Activated T-helper 1 cell treated with anti-CD3 and anti-CD28 coated beads, Interleukin-12 subunit alpha, Interleukin-12 subunit beta, Interleukin-2, Interleukin-4 antibody, amounts not matched to agents 30 ng/mL and 10 ng/mL and 1 ng/mL, durations not matched to agents 14 hours and 24 hours and 36 hours (primary cell): ENCODE measurements around the gene FAM168A. TPM values are rescaled to one million over a fixed set of nuclear protein-coding genes. Genes with fewer than 3 reads are reported as not detected.

ENCODE experiments used
- DNase-seq: peaks from one replicate; pipeline ENCODE4 v3.0.0; 2021; ENCODE audit warnings: low spot score
- H3K27ac Mint-ChIP-seq: one replicate; pipeline ENCODE4 v1.8.0; 2021; ENCODE audit warnings: mild to moderate bottlenecking, mixed read lengths
- H3K27me3 Mint-ChIP-seq: one replicate; pipeline ENCODE4 v1.8.0; 2022; ENCODE audit warnings: mild to moderate bottlenecking, moderate library complexity, mixed read lengths; ENCODE audit not compliant: insufficient read depth
- H3K36me3 Mint-ChIP-seq: one replicate; pipeline ENCODE4 v1.8.0; 2021; ENCODE audit warnings: low read depth, mixed read lengths
- H3K4me1 Mint-ChIP-seq: one replicate; pipeline ENCODE4 v1.8.0; 2021; ENCODE audit warnings: low read depth, mixed read lengths
- H3K4me3 Mint-ChIP-seq: one replicate; pipeline ENCODE4 v1.8.0; 2021; ENCODE audit warnings: mild to moderate bottlenecking, moderate library complexity, mixed read lengths
- H3K9me3 Mint-ChIP-seq: one replicate; pipeline ENCODE4 v1.8.0; 2021; ENCODE audit warnings: mixed read lengths
- intact Hi-C: fragments of 100-400 bp; cut with micrococcal nuclease; formaldehyde crosslinking; loops from one replicate; pipeline ENCODE4 v1.15.1; 2024
- total RNA-seq: library from RNA; stranded (reverse); gene quantifications from 2 replicates; pipeline ENCODE4 v1.2.3, GENCODE V29; 2022

The FAM168A gene
- total RNA-seq, 1 donor from 2014 or later = 19.4 TPM

- intact Hi-C loops = no loop called here
- Mint-ChIP-seq H3K27ac (no peak overlapping the region), H3K9me3 (no peaks in the 10 kb centered on the region), H3K27me3 (no peaks in the 10 kb centered on the region), H3K4me3 (no peak overlapping the region), H3K36me3 (peaks cover 21% of the 10 kb centered on the region), H3K4me1 (peaks cover 11% of the 10 kb centered on the region)
- DNase-seq = no peak
Observed at GRCh38 chr11:73415854-73416615, 181.9 kb downstream of the FAM168A start.

DNA sequence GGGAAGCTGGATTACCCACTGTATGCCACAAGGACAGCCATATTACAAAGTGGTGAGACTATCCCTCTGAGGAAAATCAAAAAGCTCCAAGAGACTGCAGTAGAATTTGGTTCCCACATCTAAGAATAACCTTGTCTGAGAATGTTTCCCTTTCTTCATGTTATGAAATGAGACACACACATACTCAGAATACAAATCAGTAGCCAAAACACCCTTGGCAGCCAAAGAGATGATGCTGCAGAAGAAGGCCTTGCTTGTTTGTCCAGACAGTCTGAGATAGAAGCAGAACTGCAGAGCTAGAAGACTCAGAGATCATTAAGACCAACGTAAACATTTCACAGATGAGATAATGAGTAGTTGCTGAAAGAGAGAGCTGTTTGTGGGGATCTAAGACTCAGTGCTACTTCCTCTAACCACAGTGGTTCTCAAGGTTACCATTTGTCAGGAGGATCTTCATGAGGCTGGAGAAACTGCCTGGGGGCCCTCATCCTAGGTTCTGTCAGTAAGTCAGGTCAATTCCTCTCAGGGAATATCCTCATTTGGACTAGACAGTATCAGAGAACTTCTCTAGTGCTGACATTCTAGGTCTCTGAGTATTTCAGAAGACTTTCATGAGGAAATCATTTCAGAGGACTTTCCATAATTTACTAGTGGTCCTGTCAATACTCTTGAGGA is 182.8 kb downstream of the FAM168A start:
- intact Hi-C loops = no loop called here
- Mint-ChIP-seq H3K27ac (no peak overlapping the region), H3K4me1 (peaks cover 11% of the 10 kb centered on the region), H3K9me3 (no peaks in the 10 kb centered on the region), H3K27me3 (no peaks in the 10 kb centered on the region), H3K4me3 (no peak overlapping the region), H3K36me3 (peaks cover 26% of the 10 kb centered on the region)
- no peak for DNase-seq

GRCh38 chr11:73413256-73413655 is 184.7 kb downstream of the FAM168A start:
- intact Hi-C loops = no loop called here
- Mint-ChIP-seq H3K27me3 (no peaks in the 10 kb centered on the region), H3K4me1 (peaks cover 11% of the 10 kb centered on the region)

DNA sequence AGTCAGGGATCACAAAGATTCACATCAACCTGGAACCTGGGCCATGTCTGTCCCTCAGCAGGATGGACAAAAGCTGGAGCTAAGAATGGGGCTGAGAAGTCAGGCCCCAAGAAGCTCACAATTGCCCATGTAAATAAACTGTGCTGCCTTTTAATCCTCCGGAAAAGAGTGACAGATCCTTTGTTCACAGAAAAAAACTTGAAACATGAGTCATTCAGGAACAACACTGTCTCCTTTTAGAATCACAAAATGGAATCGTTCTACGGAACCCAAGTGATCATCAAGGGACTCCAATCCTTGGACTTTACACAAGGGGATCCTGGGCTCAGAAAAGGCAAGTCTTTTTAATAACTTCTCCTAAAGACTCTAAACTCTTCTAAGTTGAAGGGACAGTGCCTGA is 185.6 kb downstream of the FAM168A start:
- H3K4me1 Mint-ChIP-seq = peaks cover 7% of the 10 kb centered on the region
- intact Hi-C loops = no loop called here
- H3K36me3 Mint-ChIP-seq = peaks cover 30% of the 10 kb centered on the region
- no peak overlapping the region for H3K27ac Mint-ChIP-seq
- no peak for DNase-seq
- H3K4me3 Mint-ChIP-seq = no peak overlapping the region
- no peaks in the 10 kb centered on the region for H3K9me3 Mint-ChIP-seq
- no peaks in the 10 kb centered on the region for H3K27me3 Mint-ChIP-seq

More at GRCh38 chr11:73413256-73413655, 184.7 kb downstream of the FAM168A start:
- no peak for DNase-seq
- Mint-ChIP-seq H3K27ac (no peak overlapping the region), H3K36me3 (peaks cover 29% of the 10 kb centered on the region), H3K9me3 (no peaks in the 10 kb centered on the region), H3K4me3 (no peak overlapping the region)

DNA sequence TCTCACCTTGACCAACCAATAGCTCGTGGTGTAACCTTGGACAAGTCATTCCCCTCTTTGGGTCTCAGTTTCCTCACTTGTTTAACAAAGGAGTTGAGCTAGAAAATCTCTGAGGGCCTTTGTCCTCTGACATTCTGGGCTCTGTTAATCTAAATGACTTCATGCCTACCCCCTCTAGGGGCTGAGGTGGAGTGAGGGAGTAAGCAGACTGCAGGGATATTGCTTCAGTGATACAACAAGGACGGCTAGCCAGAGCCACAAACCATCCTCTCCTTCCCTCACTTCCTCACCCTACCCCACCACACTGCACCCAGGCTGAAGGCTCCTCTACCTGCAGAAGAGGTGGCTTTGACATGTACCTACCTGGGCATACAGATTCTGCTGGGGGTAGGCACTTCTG is 186.9 kb downstream of the FAM168A start:
- no peaks in the 10 kb centered on the region for H3K9me3 Mint-ChIP-seq
- peaks cover 23% of the 10 kb centered on the region for H3K36me3 Mint-ChIP-seq
- H3K4me3 Mint-ChIP-seq = no peak overlapping the region
- no peaks in the 10 kb centered on the region for H3K27me3 Mint-ChIP-seq
- H3K4me1 Mint-ChIP-seq = peaks cover 7% of the 10 kb centered on the region
- no peak overlapping the region for H3K27ac Mint-ChIP-seq
- intact Hi-C loops = no loop called here
- no peak for DNase-seq

DNA sequence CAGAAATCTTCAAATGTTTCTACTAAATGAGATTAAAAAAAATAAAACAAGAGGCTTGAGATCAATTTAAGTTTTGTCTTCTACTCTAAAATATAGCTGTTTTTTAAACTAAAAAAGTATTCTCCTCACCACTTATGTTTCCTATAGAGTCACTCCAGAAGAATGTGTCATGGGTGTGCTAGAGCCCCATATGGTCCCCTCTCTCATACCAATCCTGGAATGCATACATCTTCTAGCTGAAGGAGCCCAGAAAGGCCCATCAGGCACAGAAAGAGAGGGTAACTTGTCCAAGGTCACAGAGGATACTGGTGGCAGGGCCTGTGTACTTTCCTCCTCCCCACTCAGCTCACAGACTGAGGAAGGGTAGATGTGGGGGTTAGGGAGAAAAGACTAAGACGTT is 187.3 kb downstream of the FAM168A start:
- Mint-ChIP-seq H3K36me3 (peaks cover 23% of the 10 kb centered on the region), H3K27me3 (no peaks in the 10 kb centered on the region), H3K4me3 (no peak overlapping the region), H3K4me1 (peaks cover 7% of the 10 kb centered on the region), H3K27ac (peak overlapping the region; percentile 36), H3K9me3 (no peaks in the 10 kb centered on the region)
- intact Hi-C loops = no loop called here
- DNase-seq = no peak

DNA sequence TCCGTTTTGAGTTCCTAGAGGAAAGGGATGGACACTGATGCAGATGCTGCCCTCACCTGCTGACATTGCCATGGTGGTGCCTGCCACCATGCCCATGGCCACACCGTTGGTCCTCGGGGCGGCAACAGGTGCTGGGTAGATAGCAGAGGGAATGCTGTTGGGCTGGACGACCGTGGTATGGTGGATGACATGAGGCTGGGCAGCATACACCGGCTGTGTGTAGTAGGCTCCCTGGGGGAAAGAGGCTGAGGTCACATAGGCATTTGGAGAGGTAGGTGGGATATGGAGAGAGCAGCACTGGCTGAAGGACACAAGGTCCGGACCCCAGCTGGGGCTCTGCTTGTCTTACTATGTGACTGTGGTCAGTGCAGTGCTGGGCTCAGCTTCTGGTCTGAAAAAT is 188.5 kb downstream of the FAM168A start:
- peak overlapping the region; percentile 5 for H3K27ac Mint-ChIP-seq
- H3K4me3 Mint-ChIP-seq = no peak overlapping the region
- intact Hi-C loops = no loop called here
- no peaks in the 10 kb centered on the region for H3K9me3 Mint-ChIP-seq
- no peaks in the 10 kb centered on the region for H3K4me1 Mint-ChIP-seq
- no peak for DNase-seq
- peaks cover 24% of the 10 kb centered on the region for H3K36me3 Mint-ChIP-seq
- H3K27me3 Mint-ChIP-seq = no peaks in the 10 kb centered on the region

- no peak overlapping the region for H3K27ac Mint-ChIP-seq
- intact Hi-C loops = no loop called here
- no peaks in the 10 kb centered on the region for H3K4me1 Mint-ChIP-seq
- H3K9me3 Mint-ChIP-seq = no peaks in the 10 kb centered on the region
- DNase-seq = no peak
- H3K4me3 Mint-ChIP-seq = no peak overlapping the region
- H3K36me3 Mint-ChIP-seq = peaks cover 19% of the 10 kb centered on the region
- no peaks in the 10 kb centered on the region for H3K27me3 Mint-ChIP-seq
Observed at GRCh38 chr11:73406619-73407018, 191.3 kb downstream of the FAM168A start.

GRCh38 chr11:73406131-73406530 is 191.8 kb downstream of the FAM168A start:
- intact Hi-C loops = no loop called here

GRCh38 chr11:73405146-73405510 is 192.8 kb downstream of the FAM168A start:
- peaks cover 3% of the 10 kb centered on the region for H3K4me1 Mint-ChIP-seq

More at GRCh38 chr11:73406131-73406530, 191.8 kb downstream of the FAM168A start:
- no peaks in the 10 kb centered on the region for H3K27me3 Mint-ChIP-seq
- no peaks in the 10 kb centered on the region for H3K9me3 Mint-ChIP-seq
- H3K4me1 Mint-ChIP-seq = no peaks in the 10 kb centered on the region
- no peak overlapping the region for H3K27ac Mint-ChIP-seq
- no peak overlapping the region for H3K4me3 Mint-ChIP-seq
- DNase-seq = no peak
- H3K36me3 Mint-ChIP-seq = peaks cover 20% of the 10 kb centered on the region

DNA sequence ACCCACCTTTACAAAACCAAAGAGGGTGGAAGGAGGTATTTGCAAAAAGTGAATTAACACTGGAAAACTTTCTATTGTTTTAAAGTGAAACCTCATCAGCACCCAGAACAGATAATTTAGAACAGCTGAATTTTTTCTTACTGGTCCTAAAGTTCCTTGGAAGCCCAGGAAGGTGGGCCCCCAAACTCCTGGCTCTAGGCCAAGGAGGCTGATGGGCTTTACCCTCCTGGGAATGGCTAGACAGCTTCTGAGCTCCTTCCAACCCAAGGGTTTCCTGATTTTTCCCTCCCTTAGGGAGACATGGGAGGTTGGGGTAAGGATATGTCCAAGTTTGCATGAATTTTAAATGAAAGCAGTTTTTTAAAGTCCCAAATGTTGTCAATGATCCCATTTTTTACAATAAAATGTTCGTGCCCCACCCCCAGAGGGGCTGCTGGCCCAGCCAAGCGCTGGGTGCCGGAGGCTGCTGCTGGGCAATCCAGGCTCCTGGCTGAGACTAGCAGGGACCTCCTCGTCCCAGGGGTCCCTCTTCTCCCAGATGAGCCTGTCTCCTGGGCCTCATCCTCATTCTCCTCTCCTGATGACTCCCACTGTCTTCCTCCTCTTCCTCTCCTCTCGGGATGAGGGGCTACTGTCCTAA is 193.3 kb downstream of the FAM168A start:
- H3K27ac Mint-ChIP-seq = no peak overlapping the region
- H3K36me3 Mint-ChIP-seq = peaks cover 17% of the 10 kb centered on the region
- H3K27me3 Mint-ChIP-seq = no peaks in the 10 kb centered on the region
- peaks cover 4% of the 10 kb centered on the region for H3K4me1 Mint-ChIP-seq
- H3K9me3 Mint-ChIP-seq = no peaks in the 10 kb centered on the region
- intact Hi-C loops = no loop called here
- no peak overlapping the region for H3K4me3 Mint-ChIP-seq
- no peak for DNase-seq

More at GRCh38 chr11:73405146-73405510, 192.8 kb downstream of the FAM168A start:
- no peak overlapping the region for H3K27ac Mint-ChIP-seq
- H3K9me3 Mint-ChIP-seq = no peaks in the 10 kb centered on the region
- DNase-seq = no peak
- H3K36me3 Mint-ChIP-seq = peaks cover 17% of the 10 kb centered on the region
- no peaks in the 10 kb centered on the region for H3K27me3 Mint-ChIP-seq
- H3K4me3 Mint-ChIP-seq = no peak overlapping the region
- intact Hi-C loops = no loop called here

DNA sequence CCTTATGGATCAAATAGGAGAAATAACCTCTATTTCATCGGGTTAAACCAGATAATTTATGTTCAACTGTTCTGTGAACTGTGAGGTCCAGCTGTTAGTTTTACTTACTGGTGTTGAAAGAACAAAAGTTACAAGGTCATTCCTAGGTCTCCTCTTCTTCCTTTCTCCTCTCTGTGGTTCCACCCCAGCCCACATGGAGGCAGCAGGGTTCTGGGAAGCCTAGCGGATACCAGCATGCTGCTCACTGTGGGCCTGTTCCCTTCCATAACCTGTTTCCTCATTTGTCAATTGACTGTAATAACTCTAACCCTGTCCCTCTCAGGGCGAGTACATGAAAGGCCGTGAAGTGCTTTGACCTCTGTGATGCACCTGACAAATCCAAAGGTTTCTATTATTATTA is 193.9 kb downstream of the FAM168A start:
- Mint-ChIP-seq H3K9me3 (no peaks in the 10 kb centered on the region), H3K4me1 (peaks cover 8% of the 10 kb centered on the region), H3K36me3 (peaks cover 12% of the 10 kb centered on the region), H3K4me3 (no peak overlapping the region), H3K27ac (no peak overlapping the region), H3K27me3 (no peaks in the 10 kb centered on the region)
- DNase-seq = no peak
- intact Hi-C loops = no loop called here

GRCh38 chr11:73403541-73403940 is 194.4 kb downstream of the FAM168A start:
- Mint-ChIP-seq H3K4me3 (no peak overlapping the region), H3K9me3 (no peaks in the 10 kb centered on the region), H3K27me3 (no peaks in the 10 kb centered on the region), H3K36me3 (peaks cover 8% of the 10 kb centered on the region), H3K4me1 (peaks cover 8% of the 10 kb centered on the region), H3K27ac (no peak overlapping the region)
- no peak for DNase-seq
- intact Hi-C loops = no loop called here
